NCI-H1092 (cell line): ENCODE results near the gene OSBPL8.

Experiments
- DNase-seq: peaks from one replicate; lab custom pipeline; 2025; lab: John Stamatoyannopoulos, UW

Gene OSBPL8

GRCh38 chr12:76307083-76307482 is 252.5 kb downstream of the OSBPL8 start:
- no peak for DNase-seq

DNA sequence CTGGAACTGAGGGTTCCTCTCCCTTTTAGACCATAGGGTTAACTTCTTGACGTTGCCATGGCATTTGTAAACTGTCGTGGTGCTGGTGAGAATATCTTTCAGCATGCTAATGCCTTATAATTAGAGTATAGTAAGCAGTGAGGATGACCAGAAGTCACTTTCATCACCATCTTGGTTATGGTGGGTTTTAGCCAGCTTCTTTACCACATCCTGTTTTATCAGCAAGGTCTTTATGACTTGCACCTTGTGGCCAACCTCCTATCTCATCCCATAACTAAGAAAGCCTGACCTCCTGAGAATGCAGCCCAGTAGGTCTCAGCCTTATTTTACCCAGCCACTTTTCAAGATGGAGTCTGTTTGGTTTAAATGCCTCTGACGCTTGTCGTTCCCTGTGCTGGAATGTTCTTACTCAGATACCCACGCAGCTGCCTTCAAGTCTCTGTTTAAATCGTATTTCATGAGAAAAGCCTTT is 255.5 kb downstream of the OSBPL8 start:
- no peak for DNase-seq

- DNase-seq, result no peak
These were observed 256.2 kb downstream of the OSBPL8 start for GRCh38 chr12:76303365-76303764.
